Transverse colon (tissue), 4 donors: ENCODE measurements around the gene FMNL2.

ENCODE experiments used
- EP300 ChIP-seq: sonication (generic); formaldehyde crosslinking; IDR thresholded peaks from one replicate; pipeline ENCODE4 v1.6.1; 2017; ENCODE audit warnings: antibody characterized with exemption, low read depth
- POLR2A ChIP-seq: fragments of 450-650 bp; IDR thresholded peaks from one replicate; pipeline ENCODE4 v1.6.1; 2016; ENCODE audit warnings: antibody characterized with exemption, mild to moderate bottlenecking, moderate library complexity
- POLR2AphosphoS5 ChIP-seq, 3 donors: sonication (generic); formaldehyde crosslinking; IDR thresholded peaks; one replicate each; pipeline ENCODE4 v1.6.1; 2016; ENCODE audit warnings: antibody characterized with exemption in 3 of 3
- TF ChIP-seq, protein P1 (sequence below), 5 experiments: fragments of 200-600 bp in 3 of 5; fragments of 450-650 bp in 2 of 5; sonication (generic) in 3 of 5; IDR thresholded peaks; 1 replicate in 2 of 5; 2 replicates in 3 of 5; pipeline ENCODE4 v1.5.1; 2016 to 2017; ENCODE audit warnings: antibody characterized with exemption in 5 of 5, inconsistent platforms in 3 of 5, mild to moderate bottlenecking in 2 of 5, moderate library complexity in 1 of 5

DNA sequence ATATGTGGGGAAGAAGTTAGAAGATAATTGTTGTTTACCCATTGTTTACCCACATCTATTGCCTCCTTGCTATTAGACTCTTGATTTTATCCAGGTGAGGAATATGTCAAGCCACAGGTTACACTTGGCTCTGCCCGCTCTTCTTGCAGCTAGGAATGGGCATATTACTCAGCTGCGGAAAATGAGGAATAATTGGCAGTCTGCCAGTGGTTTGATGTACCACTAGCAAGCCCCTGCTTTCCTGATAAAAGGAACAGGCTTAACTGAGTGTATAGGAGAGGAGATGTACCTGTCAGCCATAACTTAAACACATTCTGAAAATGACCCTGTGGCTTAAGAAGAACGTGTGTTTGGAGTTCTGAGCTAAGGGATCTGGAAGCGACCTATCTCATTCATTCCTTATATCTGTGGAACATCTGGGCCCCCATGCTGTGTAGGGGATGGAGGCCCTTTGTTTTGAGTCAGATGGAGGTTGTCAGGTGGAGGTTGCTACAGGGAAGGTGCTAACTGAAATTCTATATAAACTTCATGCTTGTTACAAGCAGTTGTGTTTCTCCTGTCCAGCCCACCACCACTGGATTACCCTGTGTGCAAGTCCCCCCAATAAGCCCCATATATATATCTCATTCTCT is 4.6 kb upstream of the FMNL2 start:
- TF ChIP-seq, protein P1, sequence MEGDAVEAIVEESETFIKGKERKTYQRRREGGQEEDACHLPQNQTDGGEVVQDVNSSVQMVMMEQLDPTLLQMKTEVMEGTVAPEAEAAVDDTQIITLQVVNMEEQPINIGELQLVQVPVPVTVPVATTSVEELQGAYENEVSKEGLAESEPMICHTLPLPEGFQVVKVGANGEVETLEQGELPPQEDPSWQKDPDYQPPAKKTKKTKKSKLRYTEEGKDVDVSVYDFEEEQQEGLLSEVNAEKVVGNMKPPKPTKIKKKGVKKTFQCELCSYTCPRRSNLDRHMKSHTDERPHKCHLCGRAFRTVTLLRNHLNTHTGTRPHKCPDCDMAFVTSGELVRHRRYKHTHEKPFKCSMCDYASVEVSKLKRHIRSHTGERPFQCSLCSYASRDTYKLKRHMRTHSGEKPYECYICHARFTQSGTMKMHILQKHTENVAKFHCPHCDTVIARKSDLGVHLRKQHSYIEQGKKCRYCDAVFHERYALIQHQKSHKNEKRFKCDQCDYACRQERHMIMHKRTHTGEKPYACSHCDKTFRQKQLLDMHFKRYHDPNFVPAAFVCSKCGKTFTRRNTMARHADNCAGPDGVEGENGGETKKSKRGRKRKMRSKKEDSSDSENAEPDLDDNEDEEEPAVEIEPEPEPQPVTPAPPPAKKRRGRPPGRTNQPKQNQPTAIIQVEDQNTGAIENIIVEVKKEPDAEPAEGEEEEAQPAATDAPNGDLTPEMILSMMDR (IDR thresholded peaks at IDR 0.05): no peak
- no peak for TF ChIP-seq POLR2A
- TF ChIP-seq POLR2AphosphoS5 (IDR thresholded peaks at IDR 0.05): no peak
- no peak for TF ChIP-seq EP300
